Stimulated activated CD8-positive, alpha-beta memory T cell treated with anti-CD3 and anti-CD28 coated beads, Interleukin-12 subunit alpha, Interleukin-12 subunit beta, amount 100 ng/mL, for 24 hours (primary cell): ENCODE measurements around the gene GTF3C5.
"Not testable (repeated sequence)": the region's sequence is repeated elsewhere in the genome, so short reads cannot be mapped to it uniquely, and the experiment has no call there.

Source experiments
- DNase-seq: peaks from one replicate; pipeline ENCODE4 v3.0.0-alpha.2; 2020; ENCODE audit errors: extremely low read depth

Gene GTF3C5

GRCh38 chr9:133028221-133028620, 2.6 kb upstream of the GTF3C5 start:
- no peak for DNase-seq

GRCh38 chr9:133029994-133030316, 842 bp upstream of the GTF3C5 start:
- no peak for DNase-seq

DNA sequence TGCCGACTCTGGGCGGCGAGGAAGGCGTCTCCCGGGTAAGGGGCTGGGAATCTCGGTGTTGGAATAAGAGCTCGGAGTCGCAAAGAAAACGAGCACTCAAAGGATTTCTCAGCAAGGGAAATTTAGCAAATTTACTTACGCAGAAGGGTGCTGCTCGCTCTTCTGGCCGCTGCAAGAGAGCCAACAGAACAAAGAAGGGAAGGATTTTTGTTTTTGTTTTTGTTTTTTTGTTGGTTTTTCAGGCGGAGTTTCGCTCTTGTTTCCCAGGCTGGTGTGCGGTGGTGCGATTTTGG, 279 bp downstream of the GTF3C5 start:
- DNase-seq, result no peak

GRCh38 chr9:133031496-133031911, 707 bp downstream of the GTF3C5 start:
- DNase-seq, result no peak

DNA sequence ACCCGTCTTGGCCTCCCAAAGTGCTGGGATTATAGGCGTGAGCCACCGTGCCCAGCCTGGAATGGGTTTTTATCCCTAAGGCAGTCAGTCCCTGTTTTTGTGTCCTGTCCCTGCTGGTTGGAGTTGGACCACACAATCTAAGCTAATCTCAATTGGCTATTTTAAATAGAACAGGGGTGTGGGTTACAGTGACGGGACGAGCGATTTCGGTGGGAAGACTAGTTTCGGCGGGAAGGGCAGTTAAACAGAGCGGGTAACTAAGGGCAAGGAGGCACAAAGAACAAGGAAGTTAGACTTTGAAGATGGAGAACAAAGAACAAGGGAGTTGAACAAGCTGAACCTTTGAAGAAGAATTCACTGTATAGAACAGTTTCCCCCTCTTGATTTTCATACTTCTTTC, 1.4 kb downstream of the GTF3C5 start:
- DNase-seq, result no peak

- no peak for DNase-seq
Measured at GRCh38 chr9:133035669-133036068, 4.9 kb downstream of the GTF3C5 start.

- DNase-seq, result no peak
Measured at GRCh38 chr9:133037775-133038515, 7.1 kb downstream of the GTF3C5 start.

GRCh38 chr9:133040892-133041479, 10.2 kb downstream of the GTF3C5 start:
- not testable (repeated sequence) for DNase-seq

- DNase-seq, result no peak
Measured at GRCh38 chr9:133041958-133042357, 11.2 kb downstream of the GTF3C5 start.

- no peak for DNase-seq
Measured at GRCh38 chr9:133042676-133043075, 11.9 kb downstream of the GTF3C5 start.

GRCh38 chr9:133043449-133044035, 12.7 kb downstream of the GTF3C5 start:
- DNase-seq, result no peak

DNA sequence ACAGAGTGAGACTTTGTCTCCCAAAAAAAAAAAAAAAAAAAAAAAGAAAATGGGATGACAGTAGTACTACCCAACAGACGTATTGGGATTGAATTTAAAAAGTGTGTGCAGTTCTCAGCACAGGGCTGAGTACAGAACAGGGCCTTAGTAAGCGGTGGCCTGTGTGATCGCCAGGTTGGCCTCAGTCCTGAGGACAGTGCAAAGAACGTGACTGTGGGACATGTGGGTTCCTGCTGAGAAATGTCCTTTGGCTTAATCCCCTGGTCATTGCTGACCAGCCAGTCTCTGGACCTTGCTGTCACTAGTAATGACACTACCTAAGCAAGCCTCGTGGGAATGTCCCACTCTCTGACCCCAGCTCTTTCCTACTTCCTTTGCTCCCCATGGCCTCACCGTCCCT, 13.3 kb downstream of the GTF3C5 start:
- DNase-seq, result no peak

GRCh38 chr9:133044661-133045060, 13.9 kb downstream of the GTF3C5 start:
- no peak for DNase-seq

GRCh38 chr9:133045132-133045531, 14.3 kb downstream of the GTF3C5 start:
- DNase-seq, result no peak

- no peak for DNase-seq
Measured at GRCh38 chr9:133046196-133046899, 15.6 kb downstream of the GTF3C5 start.

DNA sequence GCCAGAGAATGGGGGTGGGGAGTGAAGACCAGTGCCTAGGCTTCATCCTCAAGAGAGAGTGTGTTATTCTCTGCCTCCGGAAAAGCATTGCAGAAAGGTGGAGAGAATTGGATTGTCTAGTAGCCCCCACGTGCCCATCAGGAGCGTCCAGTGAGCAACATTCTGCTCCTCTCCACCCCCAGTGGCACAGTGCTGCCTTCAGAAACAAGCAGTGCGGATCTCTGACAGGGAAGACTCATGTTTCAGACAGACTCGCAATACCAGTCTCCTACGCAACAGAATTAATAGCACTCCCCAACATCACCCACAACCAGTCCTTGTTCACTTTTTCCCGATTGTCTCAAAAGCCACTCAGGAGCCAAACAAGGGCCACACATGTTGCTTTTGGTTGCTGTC, 16.1 kb downstream of the GTF3C5 start:
- no peak for DNase-seq

GRCh38 chr9:133048595-133048994, 17.8 kb downstream of the GTF3C5 start:
- DNase-seq, result no peak

DNA sequence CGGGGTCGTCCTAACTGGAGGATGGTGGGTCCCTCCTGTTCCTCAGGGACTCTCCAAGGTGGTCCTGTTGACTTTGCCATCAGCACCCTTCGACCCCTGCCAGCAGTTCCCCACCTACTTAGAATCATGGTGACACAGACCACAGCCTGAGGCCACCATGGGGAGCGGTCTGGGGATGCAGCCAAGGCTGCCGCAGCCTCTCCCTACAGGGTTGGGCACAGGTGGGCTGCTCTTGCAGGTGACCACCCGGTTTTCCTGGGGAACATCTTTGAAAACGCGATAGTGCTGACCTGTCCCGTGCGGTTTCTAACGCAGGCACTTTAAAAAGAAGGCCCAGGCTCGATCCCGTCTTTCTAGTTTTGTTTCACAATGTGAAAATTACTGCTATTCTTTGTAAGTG, 18.2 kb downstream of the GTF3C5 start:
- DNase-seq, result no peak

- DNase-seq, result no peak
Measured at GRCh38 chr9:133050142-133050541, 19.3 kb downstream of the GTF3C5 start.

DNA sequence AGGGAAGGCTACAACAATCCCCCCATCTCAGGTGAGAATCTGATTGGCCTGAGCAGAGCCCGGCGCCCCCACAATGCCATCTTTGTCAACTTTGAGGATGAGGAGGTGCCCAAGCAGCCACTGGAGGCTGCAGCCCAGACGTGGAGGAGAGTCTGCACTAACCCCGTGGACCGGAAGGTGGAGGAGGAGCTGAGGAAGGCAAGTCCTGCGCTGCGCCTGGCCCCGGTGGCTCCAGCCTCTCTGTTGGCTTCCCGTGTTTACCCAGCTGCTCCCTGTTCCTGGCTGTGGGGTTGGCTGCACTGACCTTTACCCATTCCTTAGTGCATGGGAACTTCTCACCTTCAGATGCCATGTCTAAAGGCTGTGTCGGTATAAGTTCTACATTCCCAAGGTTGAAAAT, 20.0 kb downstream of the GTF3C5 start:
- no peak for DNase-seq

GRCh38 chr9:133051281-133051900, 20.6 kb downstream of the GTF3C5 start:
- no peak for DNase-seq

DNA sequence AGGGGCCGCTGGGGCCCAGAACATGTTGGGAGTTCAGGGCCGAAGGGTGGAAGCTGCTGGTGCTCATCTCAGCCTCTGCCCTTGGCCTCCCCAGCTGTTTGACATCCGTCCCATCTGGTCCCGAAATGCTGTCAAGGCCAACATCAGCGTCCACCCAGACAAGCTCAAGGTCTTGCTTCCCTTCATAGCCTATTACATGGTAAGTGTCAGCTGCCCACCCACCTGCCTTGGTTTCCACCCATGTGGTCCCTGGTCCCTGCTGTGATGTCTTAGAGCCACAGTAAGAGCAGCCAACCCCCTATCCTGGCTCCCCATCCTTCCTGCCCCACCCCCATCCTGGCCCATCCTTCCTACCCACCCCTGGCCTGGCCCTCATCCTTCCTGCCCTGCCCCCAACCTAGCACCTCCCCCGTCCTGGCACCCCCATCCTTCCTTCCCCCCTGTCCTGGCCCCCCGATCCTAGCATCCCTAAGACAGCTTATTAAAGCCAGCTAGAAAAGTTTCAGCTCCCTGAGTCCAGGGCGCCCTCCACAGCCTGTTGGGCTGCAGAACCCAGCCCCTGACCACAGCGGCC, 21.3 kb downstream of the GTF3C5 start:
- no peak for DNase-seq
